Right lobe of liver (tissue), 4 donors: ENCODE results near the gene PSD4.

Source experiments
- POLR2A ChIP-seq: fragments of 450-650 bp; IDR thresholded peaks from one replicate; pipeline ENCODE4 v1.6.1; 2017; ENCODE audit warnings: antibody characterized with exemption, mild to moderate bottlenecking
- TF ChIP-seq, protein P1 (sequence below), 4 donors: fragments of 200-600 bp in 3 of 4; fragments of 450-650 bp in 1 of 4; IDR thresholded peaks; one replicate each; pipeline versions ENCODE4 v1.5.1 to v1.8.0; 2016 to 2022; ENCODE audit warnings: antibody characterized with exemption in 4 of 4, mild to moderate bottlenecking in 2 of 4
- donor health status: DM: no; HTN: no; CAD: no.
- donor health status: DM: no; HTN: no; CAD: no.
- donor health status: DM: no; HTN: yes; CAD: no.

DNA sequence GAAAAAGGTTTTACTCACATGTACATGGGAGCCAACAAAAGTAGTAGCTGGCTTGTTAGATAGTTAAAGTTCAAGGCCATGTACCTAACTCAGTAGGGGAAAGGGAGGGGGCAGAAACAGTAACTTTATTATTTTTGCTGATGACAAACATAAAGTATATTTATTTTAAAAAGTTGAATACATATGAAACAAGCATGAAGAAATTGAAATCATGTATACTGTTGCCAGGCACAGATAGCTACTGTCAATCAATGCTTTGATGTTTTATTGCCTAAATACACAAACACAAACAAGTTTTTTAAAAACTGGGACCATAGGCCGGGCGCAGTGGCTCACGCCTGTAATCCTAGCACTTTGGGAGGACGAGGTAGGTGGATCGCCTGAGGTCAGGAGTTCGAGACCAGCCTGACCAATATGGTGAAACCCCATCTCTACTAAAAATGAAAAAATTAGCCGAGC lies 7.6 kb upstream of the PSD4 start:
- TF ChIP-seq, protein P1, sequence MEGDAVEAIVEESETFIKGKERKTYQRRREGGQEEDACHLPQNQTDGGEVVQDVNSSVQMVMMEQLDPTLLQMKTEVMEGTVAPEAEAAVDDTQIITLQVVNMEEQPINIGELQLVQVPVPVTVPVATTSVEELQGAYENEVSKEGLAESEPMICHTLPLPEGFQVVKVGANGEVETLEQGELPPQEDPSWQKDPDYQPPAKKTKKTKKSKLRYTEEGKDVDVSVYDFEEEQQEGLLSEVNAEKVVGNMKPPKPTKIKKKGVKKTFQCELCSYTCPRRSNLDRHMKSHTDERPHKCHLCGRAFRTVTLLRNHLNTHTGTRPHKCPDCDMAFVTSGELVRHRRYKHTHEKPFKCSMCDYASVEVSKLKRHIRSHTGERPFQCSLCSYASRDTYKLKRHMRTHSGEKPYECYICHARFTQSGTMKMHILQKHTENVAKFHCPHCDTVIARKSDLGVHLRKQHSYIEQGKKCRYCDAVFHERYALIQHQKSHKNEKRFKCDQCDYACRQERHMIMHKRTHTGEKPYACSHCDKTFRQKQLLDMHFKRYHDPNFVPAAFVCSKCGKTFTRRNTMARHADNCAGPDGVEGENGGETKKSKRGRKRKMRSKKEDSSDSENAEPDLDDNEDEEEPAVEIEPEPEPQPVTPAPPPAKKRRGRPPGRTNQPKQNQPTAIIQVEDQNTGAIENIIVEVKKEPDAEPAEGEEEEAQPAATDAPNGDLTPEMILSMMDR (IDR thresholded peaks at IDR 0.05), result no peak
- TF ChIP-seq POLR2A, result no peak
